Embryonic facial prominence (tissue), 1 donor: ENCODE data around the gene LHPP.

ENCODE experiments used
- DNase-seq: peaks from one replicate; pipeline ENCODE4 v3.0.0-alpha.2; 2016; ENCODE audit errors: extremely low spot score

Gene LHPP

DNA sequence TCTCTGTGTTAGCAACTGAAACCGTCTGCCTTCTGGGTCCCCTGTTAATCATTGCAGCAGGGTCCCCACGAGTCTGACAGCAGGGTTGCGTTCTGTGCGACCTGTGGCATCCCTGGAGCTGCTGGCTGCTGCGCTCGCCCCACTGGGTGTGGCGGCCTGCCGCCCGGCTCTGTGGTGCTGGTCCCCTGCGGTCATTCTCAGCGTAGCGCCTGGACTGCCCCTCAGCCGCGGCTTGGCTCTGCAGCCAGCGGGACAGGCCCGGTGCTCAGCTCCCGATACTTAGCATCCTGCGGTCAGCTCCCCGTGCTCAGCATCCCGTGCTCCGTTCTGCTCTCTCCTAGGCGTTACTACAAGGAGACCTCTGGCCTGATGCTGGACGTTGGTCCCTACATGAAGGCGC is 35.0 kb downstream of the LHPP start:
- DNase-seq: no peak

DNA sequence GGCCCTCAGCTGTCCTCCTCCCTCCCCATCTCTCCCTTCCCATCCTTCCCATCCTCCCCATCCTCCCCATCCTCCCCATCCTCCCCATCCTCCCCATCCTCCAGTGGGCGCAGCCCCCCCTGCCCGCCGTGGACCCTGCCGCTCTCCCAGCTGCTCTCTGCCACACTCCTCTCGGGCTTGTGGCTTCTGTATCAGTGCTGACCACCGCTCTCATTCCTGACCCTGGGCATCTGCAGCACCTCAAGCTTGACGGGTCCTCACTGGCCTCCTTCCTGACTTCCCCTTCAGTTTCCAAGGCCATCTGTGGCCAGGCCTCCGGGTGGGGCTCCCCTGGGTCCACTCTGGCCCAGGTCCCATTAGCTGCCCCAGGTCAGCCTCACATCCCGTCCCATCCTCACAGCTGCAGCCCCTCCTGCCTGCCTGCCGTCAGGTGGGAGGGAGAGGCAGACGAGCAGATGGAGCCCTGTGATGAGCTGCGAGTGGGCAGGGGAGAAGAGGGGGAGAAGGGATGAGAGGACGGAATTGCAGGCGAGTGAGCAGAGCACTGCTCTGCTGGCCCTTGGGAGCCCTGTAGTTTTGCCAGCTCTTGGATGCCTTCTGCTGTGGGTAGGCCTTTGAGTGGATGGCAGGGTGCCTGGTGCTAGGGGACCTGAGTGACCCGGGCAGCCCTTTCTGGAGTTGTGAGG is 35.7 kb downstream of the LHPP start:
- no peak for DNase-seq

DNA sequence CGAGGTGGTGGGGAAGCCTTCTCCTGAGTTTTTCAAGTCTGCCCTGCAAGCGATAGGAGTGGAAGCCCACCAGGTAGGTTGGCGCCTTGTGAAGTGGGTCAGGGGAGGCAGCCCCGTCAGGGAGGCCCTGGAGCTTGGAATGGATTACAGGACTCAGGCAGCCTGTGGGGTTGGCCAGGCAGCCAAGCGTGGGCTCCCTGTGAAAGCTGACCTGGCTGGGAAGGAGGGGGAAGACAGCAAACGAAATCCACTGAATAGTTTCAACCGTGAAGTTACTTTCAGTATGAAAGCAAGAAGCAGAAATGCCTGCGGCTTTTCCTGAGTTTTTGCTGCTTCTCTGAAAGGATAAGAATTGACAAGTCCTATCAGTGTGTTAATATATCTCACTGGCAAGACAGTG is 36.4 kb downstream of the LHPP start:
- DNase-seq: no peak

DNA sequence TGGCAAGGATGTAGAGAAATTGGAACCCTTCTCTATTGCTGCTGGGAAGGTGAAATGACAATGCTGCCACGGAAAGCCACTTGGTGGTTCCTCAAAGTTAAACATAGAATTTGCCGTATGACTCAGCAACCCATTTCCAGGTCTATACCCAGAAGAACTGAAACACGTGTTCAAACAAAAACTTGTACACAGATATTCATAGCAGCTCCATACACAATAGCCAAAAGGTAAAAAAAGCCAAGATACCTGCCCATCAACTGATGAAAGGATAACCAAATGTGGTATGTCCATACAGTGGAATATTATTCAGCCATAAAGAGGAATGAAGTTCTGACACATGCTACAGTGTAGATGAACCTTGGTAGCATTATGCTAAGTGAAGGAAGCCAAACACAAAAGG is 39.1 kb downstream of the LHPP start:
- no peak for DNase-seq

DNA sequence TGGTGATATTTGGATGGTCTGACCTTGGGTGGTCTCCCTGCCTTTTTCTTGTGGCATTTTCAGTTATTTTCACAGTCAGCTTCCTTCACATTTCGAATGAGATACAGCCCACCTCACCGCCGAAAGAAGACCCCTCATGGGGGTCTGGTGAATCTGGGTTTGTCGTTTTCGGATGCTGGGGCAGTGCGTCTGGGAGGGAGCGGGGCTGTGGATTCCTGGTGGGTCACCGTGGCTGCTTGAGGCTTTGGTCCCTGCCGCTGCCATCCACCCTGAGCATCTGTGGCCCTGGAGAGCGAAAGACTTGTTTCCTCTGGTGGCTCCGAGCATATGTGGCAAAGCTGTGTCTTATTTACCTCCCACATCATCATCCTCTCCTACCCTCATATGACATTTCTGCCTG is 43.1 kb downstream of the LHPP start:
- DNase-seq: no peak

DNA sequence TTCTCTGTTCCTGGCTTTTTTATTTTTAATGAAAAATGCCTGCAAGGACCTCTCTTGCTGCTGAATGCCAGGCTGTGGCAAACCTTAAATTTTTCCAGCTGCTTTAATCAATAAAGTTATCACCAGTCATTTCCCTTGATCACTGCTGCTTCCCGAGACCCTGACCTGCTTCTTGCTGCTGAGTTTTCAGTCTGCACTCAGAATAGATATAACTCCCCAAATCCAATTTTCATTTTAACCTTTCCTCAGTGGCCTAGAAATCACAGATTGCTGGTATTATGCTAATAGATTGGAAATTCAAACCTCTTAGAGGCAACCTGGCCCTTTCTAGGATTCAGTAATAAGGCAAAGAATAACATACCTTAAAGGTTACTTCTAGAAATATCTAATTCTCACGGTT is 43.7 kb downstream of the LHPP start:
- DNase-seq: no peak

DNA sequence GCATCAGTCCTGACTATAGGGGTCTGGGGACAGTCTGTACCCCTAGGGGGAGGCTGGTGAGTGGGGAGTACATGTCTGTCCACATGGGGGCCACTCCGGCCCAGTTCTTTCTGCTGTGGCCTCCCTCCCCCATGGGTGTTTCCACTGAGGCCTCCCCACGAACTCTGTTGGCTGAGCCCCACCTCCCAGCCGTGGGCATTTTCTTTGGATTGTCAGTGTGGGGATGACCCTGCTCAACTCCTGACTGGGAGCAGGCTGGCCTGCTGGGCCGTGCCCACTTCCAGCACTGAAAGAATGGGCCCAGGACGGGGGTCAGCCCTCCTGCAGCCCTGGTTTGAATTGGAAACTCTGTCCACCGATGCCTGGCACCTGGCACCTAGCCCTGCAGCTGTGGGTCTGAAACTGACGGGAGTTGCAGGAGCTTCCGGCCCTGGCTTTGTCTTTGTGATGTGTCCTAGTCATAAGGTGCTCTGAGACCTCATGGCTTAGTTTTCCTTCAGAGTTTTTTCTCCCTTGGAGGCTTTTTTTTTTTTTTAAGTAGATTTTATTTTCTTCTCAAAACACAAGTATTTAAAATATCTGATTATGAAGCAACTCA is 46.5 kb downstream of the LHPP start:
- DNase-seq: no peak

DNA sequence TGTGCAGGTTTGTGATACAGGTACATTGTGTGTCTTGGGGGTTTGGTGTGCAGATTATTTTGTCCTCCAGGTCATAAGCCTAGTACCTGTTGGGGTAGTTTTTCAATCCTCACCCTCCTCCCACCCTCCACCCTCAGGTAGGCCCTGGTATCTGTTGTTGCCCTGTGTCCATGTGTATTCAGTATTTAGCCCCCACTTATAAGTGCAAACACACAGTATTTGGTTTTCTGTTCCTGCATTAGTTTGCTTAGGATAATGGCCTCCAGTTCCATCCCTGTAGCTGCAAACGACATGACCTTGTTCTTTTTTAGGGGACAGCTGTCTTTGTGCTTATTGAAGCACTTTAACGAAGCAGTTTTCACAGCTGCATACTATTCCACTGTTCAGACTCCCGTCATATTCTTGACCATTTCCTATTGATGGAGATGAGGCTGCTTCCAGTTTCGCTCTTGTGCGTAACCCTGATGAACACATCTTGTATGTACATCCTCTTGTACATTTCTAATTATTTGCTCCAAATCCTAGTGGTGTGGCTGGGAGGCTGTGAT is 47.4 kb downstream of the LHPP start:
- no peak for DNase-seq

DNA sequence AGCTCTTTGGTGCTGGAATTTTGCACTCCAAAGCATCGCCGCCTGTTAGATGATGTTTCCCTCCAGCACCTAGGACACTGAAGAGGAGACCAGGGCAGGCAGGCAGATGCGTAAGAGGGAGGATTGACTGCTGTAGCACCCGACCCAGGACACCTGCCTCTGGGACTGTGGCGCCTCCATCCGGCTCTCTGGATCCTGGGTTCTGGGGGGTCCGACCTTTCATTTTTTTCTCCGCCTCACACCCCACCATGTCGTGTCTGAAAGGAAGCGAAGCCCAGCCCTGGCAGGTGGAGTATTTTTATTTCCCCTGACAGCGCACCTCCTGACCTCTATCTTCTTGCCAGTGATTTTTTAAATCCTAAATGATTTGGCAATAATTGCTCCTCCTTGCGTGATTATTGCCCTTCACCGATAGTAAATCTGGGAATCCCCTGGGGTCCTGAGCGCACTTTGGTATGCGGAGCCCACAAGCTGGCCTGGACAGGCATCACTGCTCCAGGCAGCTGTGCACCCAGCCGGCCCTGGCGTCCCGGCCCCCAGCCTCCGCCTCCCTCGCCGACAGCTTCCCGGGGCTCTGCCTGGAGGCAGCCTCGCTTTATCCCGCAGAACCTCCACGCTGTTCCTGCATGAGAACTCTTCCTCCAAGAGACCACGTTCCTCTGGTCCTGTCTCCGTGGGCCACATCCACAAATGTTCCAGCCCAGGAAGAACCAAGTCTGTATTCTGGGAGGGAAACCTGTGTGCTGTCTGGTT is 48.4 kb downstream of the LHPP start:
- DNase-seq: no peak

DNA sequence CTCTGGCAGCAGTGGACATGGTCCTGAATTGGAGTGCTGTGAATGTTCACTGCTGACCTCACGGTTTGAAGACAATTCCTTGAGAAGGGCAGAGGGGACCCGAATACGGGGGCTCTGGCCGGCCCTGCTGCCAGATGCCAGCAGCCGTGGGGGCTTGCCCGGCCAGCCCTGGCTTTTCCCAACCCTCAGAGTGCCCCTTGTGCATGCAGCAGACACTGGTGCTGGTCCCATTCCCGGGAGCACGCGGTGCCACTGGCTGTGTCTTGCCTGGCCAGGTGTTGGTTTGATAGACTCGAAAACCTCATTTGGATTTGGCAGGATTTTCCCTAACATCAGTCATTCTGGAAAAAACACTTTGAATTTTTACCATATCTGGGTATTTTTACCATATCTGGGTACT is 49.1 kb downstream of the LHPP start:
- DNase-seq: no peak

DNA sequence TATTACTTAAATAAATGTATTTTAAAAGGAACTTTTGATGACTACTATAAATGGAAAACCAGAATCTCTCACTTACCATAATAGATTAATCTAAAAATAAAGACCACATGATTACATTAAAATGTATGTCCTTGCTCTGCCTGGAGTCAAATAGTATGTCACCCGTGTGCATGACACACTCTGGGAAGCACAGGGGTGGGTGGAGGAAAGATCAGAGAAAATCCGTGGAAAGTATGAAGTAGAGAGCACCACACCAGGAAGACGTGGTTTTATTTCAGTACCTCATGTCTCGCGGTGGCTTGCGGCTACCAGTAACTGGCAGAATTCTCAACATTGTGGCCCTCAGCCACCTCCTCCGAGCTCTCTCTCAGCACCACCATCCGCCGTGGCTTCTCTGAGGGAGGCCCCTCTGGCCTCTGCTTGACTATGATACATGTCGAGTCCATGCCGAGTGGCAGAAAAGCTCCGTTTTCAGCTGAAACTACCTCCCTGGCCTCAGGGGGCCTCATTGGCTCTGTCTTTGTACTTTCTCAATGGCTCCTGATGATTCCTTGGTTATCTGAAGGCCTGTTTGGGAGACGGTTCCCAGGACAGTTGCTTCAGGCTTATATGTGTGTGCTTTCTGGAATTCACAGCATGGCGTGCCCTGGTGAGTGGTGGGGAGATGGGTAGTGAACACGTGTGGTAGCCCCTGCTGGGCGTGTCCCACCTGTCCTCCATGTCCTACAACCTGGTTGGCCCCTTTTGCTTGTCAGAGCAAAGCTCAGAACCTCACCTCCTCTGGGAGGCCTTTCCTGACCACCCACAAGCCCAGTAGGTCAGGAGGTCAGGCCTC is 49.8 kb downstream of the LHPP start:
- no peak for DNase-seq

DNA sequence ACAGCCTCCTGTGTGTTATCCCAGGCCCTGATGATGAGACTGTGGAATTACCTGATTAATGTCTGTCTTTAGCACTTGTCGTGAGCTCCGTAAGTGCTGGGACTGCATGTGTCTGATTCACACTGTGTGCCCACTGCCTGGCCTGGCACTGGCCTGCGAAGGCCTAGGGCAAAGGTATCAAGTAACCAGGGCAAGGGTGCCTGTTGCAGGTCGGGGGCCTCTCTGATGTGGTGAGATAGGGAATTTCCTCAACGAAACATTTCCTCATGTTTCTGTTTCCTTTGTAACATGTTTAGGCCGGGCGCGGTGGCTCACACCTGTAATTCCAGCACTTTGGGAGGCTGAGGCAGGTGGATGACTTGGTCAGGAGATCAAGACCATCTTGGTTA is 50.4 kb downstream of the LHPP start:
- DNase-seq: no peak

DNA sequence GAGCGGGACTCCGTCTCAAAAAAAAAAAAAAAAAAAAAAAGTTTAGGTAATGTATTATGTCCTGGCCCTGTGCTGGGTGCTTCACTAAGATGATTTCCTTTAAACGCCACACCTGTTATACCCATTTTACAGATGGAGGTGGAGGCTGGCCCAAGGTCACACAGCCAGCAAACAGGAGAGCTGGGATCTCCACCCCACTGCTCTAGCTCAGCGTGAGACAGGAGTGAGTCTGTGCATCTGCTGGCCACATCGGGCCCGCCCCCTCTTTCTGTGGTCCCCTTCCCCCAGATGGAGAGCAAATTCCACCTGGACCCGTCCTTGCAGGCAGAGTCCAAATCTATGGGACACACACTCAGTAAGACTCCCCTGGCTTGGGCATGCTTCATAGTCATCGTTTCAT is 51.0 kb downstream of the LHPP start:
- DNase-seq: no peak

DNA sequence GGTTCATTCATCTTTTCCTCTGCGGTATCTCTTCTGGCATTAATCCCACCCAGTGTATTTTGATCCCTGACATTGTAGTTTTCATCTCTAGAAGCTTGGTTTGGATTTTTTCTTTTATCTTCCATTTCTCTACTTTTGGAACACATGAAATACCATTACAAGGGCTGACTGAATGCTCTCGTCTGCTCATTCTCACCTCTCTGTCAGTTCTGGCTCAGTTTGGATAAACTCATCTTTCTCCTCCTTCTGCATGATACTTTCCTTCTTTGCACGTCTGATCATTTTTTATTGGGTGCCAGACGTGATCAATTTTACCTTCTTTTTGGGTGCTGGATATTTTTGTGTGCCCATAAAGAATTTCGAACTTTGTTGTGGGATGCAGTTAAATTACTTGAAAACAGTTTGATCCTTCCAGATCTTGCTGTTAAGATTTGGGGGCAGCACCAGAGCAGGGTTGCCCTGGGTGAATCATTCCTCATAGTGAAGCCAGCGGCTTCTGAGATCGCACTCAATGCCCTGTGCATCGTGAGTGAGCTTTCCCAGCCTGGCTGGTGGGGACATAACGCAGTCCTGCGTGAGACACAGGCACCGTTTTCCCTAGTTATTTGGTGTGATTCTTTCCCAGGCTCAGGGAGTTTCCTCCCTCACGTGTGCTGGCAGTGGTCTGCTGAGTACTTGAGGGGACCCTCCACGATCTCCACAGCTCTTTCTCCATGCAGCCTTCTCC is 53.8 kb downstream of the LHPP start:
- no peak for DNase-seq

DNA sequence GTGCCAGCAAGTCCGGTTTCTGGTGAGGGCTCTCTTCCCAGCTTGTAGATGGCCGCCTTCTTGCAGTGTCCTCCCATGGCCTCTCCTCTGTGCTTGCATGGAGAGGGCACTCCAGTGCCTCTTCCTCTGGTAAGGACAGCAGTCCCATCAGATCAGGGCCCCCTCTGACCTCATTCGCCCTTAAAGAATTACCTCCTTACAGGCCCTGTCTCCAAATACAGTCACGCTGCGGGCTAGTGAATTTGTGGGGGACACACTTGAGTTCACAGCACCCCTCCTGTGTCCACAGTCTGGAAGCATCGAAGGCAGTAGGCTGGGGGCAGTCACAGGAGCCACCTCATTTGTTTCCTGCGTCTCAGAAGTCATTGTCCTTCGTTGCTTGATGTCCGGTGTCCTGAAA is 54.6 kb downstream of the LHPP start:
- DNase-seq: no peak

DNA sequence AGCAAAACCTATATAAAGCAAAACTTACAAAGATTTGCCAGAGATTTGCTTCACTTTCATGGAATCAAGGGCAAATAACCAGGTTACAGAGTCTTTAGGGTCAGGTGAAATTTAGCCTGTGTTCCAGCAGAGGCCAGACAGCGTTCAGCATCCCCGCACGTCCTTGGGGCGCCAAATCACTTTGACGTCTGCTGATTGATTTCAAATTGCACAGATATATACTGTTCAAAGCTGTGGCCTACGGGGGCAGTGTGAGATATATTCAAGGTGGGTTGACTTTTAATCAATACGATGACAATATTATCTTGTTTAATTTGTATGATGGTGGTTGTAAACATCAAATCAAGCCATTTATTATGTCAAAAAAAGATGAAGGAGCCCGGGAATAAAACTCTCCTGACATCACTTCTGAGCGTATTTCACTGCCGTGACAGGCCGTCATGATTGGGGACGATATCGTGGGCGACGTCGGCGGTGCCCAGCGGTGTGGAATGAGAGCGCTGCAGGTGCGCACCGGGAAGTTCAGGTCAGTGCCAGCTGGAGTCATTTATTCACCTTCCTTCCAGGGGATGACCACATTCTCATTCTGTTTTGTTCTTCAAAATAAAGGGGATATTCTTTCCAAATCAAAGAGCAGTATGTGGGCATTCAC is 55.2 kb downstream of the LHPP start:
- no peak for DNase-seq

DNA sequence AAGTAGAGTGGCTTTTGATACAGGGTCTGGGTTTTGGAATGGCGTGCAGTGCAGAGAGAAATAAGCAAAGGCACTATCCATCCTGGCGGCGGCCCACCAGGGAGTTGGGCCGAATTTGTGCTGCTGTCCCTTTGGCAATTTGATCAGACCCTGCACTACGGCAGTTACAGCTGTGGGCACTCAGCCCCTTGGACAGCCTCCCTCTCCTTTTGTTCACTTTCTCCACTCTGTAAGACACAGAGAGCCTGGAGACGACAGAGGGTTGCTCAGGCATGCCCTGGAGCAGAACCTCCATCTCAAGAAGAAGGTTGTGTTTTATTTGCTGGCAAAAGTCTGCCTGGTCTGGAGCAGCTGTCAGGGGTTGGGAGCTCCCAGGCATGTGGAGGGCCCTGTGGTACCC is 55.8 kb downstream of the LHPP start:
- DNase-seq: no peak

DNA sequence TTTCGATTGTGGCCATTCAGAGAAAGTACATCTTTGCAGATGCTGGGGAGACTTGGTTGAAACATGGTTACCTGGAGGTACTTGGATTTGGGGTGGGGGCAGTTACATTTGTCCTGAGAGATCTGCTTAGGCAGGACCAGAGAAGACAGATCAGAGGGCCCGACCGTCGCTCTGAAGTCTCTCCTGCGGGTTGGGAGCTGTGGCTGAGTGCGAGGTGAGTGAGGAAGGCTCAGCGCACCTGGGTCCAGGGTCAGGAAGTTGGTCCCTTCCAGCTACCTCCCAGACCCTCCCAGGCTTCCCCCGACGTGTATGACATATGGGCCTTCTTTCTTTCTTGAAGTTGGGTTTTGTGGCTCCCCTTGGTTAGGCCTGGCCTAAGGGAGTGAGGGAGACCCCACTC is 56.3 kb downstream of the LHPP start:
- DNase-seq: no peak

DNA sequence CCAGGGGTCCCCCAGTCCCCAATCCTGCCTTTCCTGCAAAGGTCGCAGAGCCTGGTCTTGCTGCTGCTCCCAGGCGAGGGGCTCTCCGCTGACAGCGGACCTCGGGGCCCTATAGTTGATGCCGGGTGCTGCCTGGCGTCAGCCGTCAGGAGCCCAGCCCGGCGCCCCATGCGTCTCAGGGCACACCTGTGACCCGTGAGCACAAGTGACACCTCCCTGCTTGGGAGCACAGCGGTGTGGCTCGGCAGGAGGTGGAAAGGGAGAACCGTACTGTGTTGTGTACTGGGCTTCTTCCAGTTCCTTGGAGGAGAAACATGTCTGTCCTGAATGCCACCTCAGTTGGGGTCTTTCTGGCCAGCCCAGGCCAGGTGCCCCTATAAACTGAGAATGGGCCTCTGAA is 56.7 kb downstream of the LHPP start:
- DNase-seq: no peak

DNA sequence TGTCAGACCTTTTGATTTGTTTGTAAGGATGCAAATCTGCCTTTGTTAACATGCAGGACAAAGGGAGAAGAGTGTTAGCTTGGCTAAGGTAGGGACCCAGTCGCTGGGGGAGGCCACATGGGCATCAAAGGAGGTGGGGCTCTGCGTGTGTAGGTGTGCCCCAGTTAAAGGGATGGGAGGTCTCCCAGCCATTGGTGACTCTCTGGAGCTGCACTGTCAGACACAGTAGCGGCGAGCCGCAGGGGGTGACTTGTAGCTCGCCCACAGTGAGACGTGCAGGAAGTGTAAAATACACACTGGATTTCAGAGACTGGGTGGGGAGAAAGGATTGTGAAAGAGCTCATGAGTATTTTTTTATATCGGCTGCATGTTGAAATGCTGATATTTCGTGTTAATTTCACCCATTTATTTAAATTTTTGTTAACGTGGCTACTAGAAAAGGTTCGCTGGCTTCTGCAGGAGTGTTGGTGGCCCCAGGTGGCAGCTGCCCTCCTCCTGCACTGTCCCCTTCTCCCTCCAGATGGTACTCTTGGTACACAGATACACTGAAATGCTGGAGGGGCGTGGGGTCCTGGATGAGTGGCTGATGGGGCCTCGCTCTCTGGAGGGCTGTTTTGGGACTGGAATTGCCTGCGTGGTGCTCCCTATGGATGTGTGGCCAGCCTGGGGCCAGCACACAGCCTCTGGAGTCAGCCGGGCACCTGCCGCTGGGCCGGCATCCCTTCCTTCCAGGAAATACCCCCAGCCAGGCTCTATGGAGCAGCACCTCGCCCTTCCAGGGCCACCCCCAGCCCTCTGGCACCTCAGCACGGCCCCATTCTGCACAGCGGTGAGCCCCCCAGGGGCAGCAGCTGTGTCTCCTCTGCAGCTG is 59.2 kb downstream of the LHPP start:
- DNase-seq: no peak
